A172 (cell line): Measurements from ENCODE around the gene RPS17. TPM values are rescaled to one million over a fixed set of nuclear protein-coding genes. Genes with fewer than 3 reads are reported as not detected.
"Not testable (repeated sequence)": the region's sequence is repeated elsewhere in the genome, so short reads cannot be mapped to it uniquely, and the experiment has no call there.

Experiments used
- DNase-seq: peaks from one replicate; pipeline ENCODE4 v3.0.0-alpha.2; 2015; ENCODE audit warnings: low spot score
- total RNA-seq: library from RNA; depleted of rRNA; stranded (reverse); fragments of >200 nt; shearing (Covaris generic); gene quantifications from 2 replicates; pipeline ENCODE4 v1.2.3, GENCODE V29; 2014; rRNA removed

The RPS17 gene
- total RNA-seq, 1 experiment from 2014 or later = 2,056 TPM

- not testable (repeated sequence) for DNase-seq
Measured at GRCh38 chr15:82513587-82513986, 26.7 kb downstream of the RPS17 start.

DNA sequence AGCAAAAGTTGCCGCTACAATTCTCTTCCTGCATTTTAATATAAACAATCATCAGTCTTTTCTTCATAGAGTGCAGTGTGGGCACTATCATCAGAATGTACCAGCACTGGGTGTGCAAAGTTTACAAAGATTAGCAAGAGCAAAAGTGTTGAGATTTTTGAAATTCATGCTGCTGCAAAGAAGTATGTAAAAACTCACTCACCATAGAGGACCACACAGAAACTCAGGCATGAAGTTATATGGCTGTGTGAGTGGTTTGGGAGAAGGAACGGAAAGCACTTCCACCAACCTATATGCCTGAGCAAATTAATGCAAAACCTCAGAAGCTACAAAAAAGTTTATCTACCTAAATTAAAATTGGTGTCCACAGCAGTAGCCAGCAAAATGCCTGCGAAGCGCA lies 32.6 kb downstream of the RPS17 start:
- DNase-seq = not testable (repeated sequence)

GRCh38 chr15:82507087-82507486 lies 33.2 kb downstream of the RPS17 start:
- DNase-seq = not testable (repeated sequence)

DNA sequence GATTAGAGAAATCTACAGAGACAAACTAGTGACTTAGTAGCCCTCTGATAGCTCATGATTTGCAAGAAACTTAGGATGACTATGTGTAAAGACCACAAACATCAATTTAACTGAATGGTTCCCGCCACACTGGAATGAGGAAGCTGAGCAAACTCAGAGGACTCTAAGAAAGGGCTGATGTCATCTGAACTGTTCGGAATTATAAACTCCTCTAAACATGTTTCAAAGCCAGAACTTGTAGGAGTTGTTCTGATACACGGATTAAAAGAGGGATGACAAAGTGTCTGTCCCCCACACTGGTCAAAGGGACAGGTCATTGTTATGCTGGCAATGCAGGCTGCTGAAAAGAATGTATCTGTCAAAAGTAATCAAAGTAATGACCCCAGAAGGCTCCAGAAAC lies 34.4 kb downstream of the RPS17 start:
- not testable (repeated sequence) for DNase-seq

GRCh38 chr15:82504074-82504473 lies 36.2 kb downstream of the RPS17 start:
- DNase-seq = not testable (repeated sequence)

- not testable (repeated sequence) for DNase-seq
Measured at GRCh38 chr15:82502700-82503339, 37.4 kb downstream of the RPS17 start.

DNA sequence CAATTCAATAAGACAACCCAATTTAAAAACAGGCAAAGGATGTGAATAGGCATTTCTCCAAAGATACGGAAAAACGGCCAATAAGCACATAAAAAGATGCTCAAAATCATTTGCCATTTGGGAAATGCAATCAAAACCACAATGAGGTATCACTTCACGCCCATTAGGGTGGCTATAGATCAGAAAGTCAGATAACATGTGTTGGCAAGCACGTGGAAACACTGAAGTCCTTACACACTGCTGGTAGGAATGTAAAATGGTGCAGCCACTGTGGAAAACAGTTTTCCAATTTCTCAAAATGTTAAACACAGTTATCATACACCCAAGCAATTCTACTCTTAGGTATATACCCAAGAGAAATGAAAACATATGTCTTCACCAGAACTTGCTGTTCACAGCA lies 39.5 kb downstream of the RPS17 start:
- DNase-seq = not testable (repeated sequence)

- not testable (repeated sequence) for DNase-seq
Measured at GRCh38 chr15:82497978-82498377, 42.3 kb downstream of the RPS17 start.

GRCh38 chr15:82488250-82488649 lies 52.0 kb downstream of the RPS17 start:
- DNase-seq = not testable (repeated sequence)

DNA sequence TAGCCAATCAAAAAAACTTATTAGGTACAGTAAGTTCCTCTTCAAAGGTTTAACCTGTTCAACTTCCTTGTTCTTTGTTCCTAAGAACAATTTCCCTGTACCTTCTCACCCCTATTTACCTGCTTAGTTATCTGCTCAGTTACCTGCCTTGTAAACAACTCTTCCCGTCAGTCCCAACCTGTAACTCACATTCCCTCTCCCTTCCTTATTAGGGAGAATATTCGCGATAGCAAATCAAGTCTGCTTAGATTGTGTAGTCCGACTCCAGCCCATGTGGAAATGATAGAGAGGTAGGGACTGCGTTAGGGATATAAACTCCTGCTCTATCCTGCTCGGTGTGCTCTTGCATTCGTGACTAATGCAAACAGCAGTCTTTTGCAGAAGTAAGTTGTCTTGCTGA lies 53.2 kb downstream of the RPS17 start:
- not testable (repeated sequence) for DNase-seq

Other genes with a start within 250 kb of the RPS17 start
- gene GOLGA6L10, start 191.0 kb downstream of the RPS17 start, total RNA-seq = 0.07 TPM in 1 of 2 replicates, not detected in the other
- gene GOLGA6L9, start 110.6 kb downstream of the RPS17 start, total RNA-seq = 1.6 and 2.1 TPM in 2 replicates
- 10.8 and 11.3 TPM in 2 replicates for gene CPEB1, start 106.9 kb upstream of the RPS17 start, total RNA-seq
- 0.09 and 0.29 TPM in 2 replicates for gene AP3B2, start 169.4 kb upstream of the RPS17 start, total RNA-seq